ENCODE measurements around the gene A1CF.
"Not testable (repeated sequence)": the region's sequence is repeated elsewhere in the genome, so short reads cannot be mapped to it uniquely, and the experiment has no call there.

A1CF gene

GRCh38 chr10:50787962-50788361 is 97.5 kb downstream of the A1CF start:
- not testable (repeated sequence) for DNase-seq (ENCODE audit: low spot score)

GRCh38 chr10:50782017-50782416 is 103.4 kb downstream of the A1CF start:
- not testable (repeated sequence) for DNase-seq (ENCODE audit: low spot score)

GRCh38 chr10:50780036-50780435 is 105.4 kb downstream of the A1CF start:
- DNase-seq (ENCODE audit: low spot score), result not testable (repeated sequence)

- DNase-seq (ENCODE audit: low spot score), result not testable (repeated sequence)
Observed at GRCh38 chr10:50774868-50775267, 110.6 kb downstream of the A1CF start.

GRCh38 chr10:50772042-50772441 is 113.4 kb downstream of the A1CF start:
- not testable (repeated sequence) for DNase-seq (ENCODE audit: low spot score)

GRCh38 chr10:50766774-50767513 is 118.5 kb downstream of the A1CF start:
- not testable (repeated sequence) for DNase-seq (ENCODE audit: low spot score)
